ENCODE results near the gene BCL11B.

The BCL11B gene

GRCh38 chr14:99258876-99259726, 12.9 kb downstream of the BCL11B start:
- Mint-ChIP-seq H3K4me1 (peaks cover 98% of the 10 kb centered on the region), H3K27me3 (no peaks in the 10 kb centered on the region), H3K27ac (peak overlapping the region; percentile 100), H3K9me3 (no peaks in the 10 kb centered on the region), H3K4me3 (peak overlapping the region; percentile 92), H3K36me3 (peaks cover 84% of the 10 kb centered on the region)
- peak; percentile 58 for DNase-seq
- CTCF ChIA-PET = interaction anchor here (0.8 to 11.2 kb wide), 5 partner anchors 9 to 1120 kb away, joined by 3 to 140 read pairs (median 3); no protein-coding TSS in a partner anchor

- Mint-ChIP-seq H3K4me3 (peak overlapping the region; percentile 92), H3K36me3 (peaks cover 85% of the 10 kb centered on the region), H3K27ac (peak overlapping the region; percentile 100), H3K27me3 (no peaks in the 10 kb centered on the region), H3K9me3 (no peaks in the 10 kb centered on the region), H3K4me1 (peaks cover 98% of the 10 kb centered on the region)
- no peak for DNase-seq
- CTCF ChIA-PET = interaction anchor here (0.8 to 2.7 kb wide), 4 partner anchors 10 to 1534 kb away, joined by 3 to 5 read pairs (median 4); no protein-coding TSS in a partner anchor
Measured at GRCh38 chr14:99258341-99258861, 13.6 kb downstream of the BCL11B start.

- Mint-ChIP-seq H3K36me3 (peaks cover 85% of the 10 kb centered on the region), H3K4me1 (peaks cover 98% of the 10 kb centered on the region), H3K4me3 (peak overlapping the region; percentile 92), H3K27ac (peak overlapping the region; percentile 100), H3K9me3 (no peaks in the 10 kb centered on the region), H3K27me3 (no peaks in the 10 kb centered on the region)
- peak; percentile 54 for DNase-seq
- CTCF ChIA-PET = interaction anchor here (1.0 to 2.7 kb wide), 3 partner anchors 10 to 1533 kb away, joined by 3 to 5 read pairs (median 4); no protein-coding TSS in a partner anchor
Measured at GRCh38 chr14:99257673-99258221, 14.2 kb downstream of the BCL11B start.

GRCh38 chr14:99257122-99257672, 14.8 kb downstream of the BCL11B start:
- peaks cover 98% of the 10 kb centered on the region for H3K4me1 Mint-ChIP-seq
- peak overlapping the region; percentile 100 for H3K27ac Mint-ChIP-seq
- CTCF ChIA-PET = interaction anchor here (2.7 kb wide), 1 partner anchor 12 kb away, joined by 5 read pairs; no protein-coding TSS in a partner anchor
- peaks cover 84% of the 10 kb centered on the region for H3K36me3 Mint-ChIP-seq
- H3K27me3 Mint-ChIP-seq = no peaks in the 10 kb centered on the region
- peak overlapping the region; percentile 92 for H3K4me3 Mint-ChIP-seq
- H3K9me3 Mint-ChIP-seq = no peaks in the 10 kb centered on the region
- peak; percentile 20 for DNase-seq

- peak overlapping the region; percentile 100 for H3K27ac Mint-ChIP-seq
- H3K4me1 Mint-ChIP-seq = peaks cover 98% of the 10 kb centered on the region
- H3K36me3 Mint-ChIP-seq = peaks cover 86% of the 10 kb centered on the region
- H3K9me3 Mint-ChIP-seq = no peaks in the 10 kb centered on the region
- CTCF ChIA-PET = interaction anchor here (2.7 kb wide), 1 partner anchor 12 kb away, joined by 5 read pairs; no protein-coding TSS in a partner anchor
- H3K4me3 Mint-ChIP-seq = peak overlapping the region; percentile 92
- peak; percentile 24 for DNase-seq
- H3K27me3 Mint-ChIP-seq = no peaks in the 10 kb centered on the region
Measured at GRCh38 chr14:99256483-99256874, 15.5 kb downstream of the BCL11B start.

- H3K27me3 Mint-ChIP-seq = no peaks in the 10 kb centered on the region
- peak; percentile 38 for DNase-seq
- peaks cover 87% of the 10 kb centered on the region for H3K36me3 Mint-ChIP-seq
- H3K9me3 Mint-ChIP-seq = no peaks in the 10 kb centered on the region
- H3K27ac Mint-ChIP-seq = peak overlapping the region; percentile 100
- peak overlapping the region; percentile 92 for H3K4me3 Mint-ChIP-seq
- peaks cover 99% of the 10 kb centered on the region for H3K4me1 Mint-ChIP-seq
- CTCF ChIA-PET = interaction anchor here (1.5 to 2.7 kb wide), 2 partner anchors 11 kb away, joined by 5 to 7 read pairs; no protein-coding TSS in a partner anchor
Measured at GRCh38 chr14:99255621-99256482, 16.1 kb downstream of the BCL11B start.

GRCh38 chr14:99254328-99255009, 17.5 kb downstream of the BCL11B start:
- Mint-ChIP-seq H3K27me3 (no peaks in the 10 kb centered on the region), H3K4me1 (peaks cover 98% of the 10 kb centered on the region), H3K27ac (peak overlapping the region; percentile 100), H3K9me3 (no peaks in the 10 kb centered on the region), H3K4me3 (peak overlapping the region; percentile 73), H3K36me3 (peaks cover 83% of the 10 kb centered on the region)
- CTCF ChIA-PET = interaction anchor here (0.6 to 1.7 kb wide), 6 partner anchors 11 to 31 kb away, joined by 3 to 7 read pairs (median 4); no protein-coding TSS in a partner anchor
- DNase-seq = peak; percentile 22

GRCh38 chr14:99253890-99254289, 18.1 kb downstream of the BCL11B start:
- DNase-seq = peak; percentile 18
- no peaks in the 10 kb centered on the region for H3K9me3 Mint-ChIP-seq
- H3K27me3 Mint-ChIP-seq = no peaks in the 10 kb centered on the region
- peak overlapping the region; percentile 97 for H3K27ac Mint-ChIP-seq
- peak overlapping the region; percentile 73 for H3K4me3 Mint-ChIP-seq
- CTCF ChIA-PET = interaction anchor here (0.6 to 1.7 kb wide), 5 partner anchors 11 to 31 kb away, joined by 3 to 7 read pairs (median 3); no protein-coding TSS in a partner anchor
- H3K36me3 Mint-ChIP-seq = peaks cover 83% of the 10 kb centered on the region
- peaks cover 98% of the 10 kb centered on the region for H3K4me1 Mint-ChIP-seq

GRCh38 chr14:99252940-99253868, 18.8 kb downstream of the BCL11B start:
- H3K36me3 Mint-ChIP-seq = peaks cover 83% of the 10 kb centered on the region
- peak; percentile 67 for DNase-seq
- no peaks in the 10 kb centered on the region for H3K9me3 Mint-ChIP-seq
- H3K4me3 Mint-ChIP-seq = peak overlapping the region; percentile 73
- peak overlapping the region; percentile 97 for H3K27ac Mint-ChIP-seq
- no peaks in the 10 kb centered on the region for H3K27me3 Mint-ChIP-seq
- CTCF ChIA-PET = interaction anchor here (0.6 to 1.7 kb wide), 4 partner anchors 10 to 30 kb away, joined by 3 to 7 read pairs (median 4); no protein-coding TSS in a partner anchor
- peaks cover 98% of the 10 kb centered on the region for H3K4me1 Mint-ChIP-seq

- H3K27ac Mint-ChIP-seq = peak overlapping the region; percentile 97
- H3K9me3 Mint-ChIP-seq = no peaks in the 10 kb centered on the region
- peak overlapping the region; percentile 73 for H3K4me3 Mint-ChIP-seq
- CTCF ChIA-PET = no interaction called here
- peaks cover 83% of the 10 kb centered on the region for H3K36me3 Mint-ChIP-seq
- H3K27me3 Mint-ChIP-seq = no peaks in the 10 kb centered on the region
- peaks cover 98% of the 10 kb centered on the region for H3K4me1 Mint-ChIP-seq
- DNase-seq = peak; percentile 21
Measured at GRCh38 chr14:99252443-99252939, 19.5 kb downstream of the BCL11B start.

GRCh38 chr14:99251721-99252120, 20.3 kb downstream of the BCL11B start:
- Mint-ChIP-seq H3K27ac (peak overlapping the region; percentile 97), H3K4me3 (peak overlapping the region; percentile 60)

More at GRCh38 chr14:99251721-99252120, 20.3 kb downstream of the BCL11B start:
- peaks cover 82% of the 10 kb centered on the region for H3K36me3 Mint-ChIP-seq
- CTCF ChIA-PET = no interaction called here
- peaks cover 98% of the 10 kb centered on the region for H3K4me1 Mint-ChIP-seq
- DNase-seq = peak; percentile 14
- H3K27me3 Mint-ChIP-seq = no peaks in the 10 kb centered on the region
- no peaks in the 10 kb centered on the region for H3K9me3 Mint-ChIP-seq

Data from activated naive CD4-positive, alpha-beta T cell treated with anti-CD3 and anti-CD28 coated beads, Interleukin-2, amount 10 ng/mL, durations not matched to agents 7 days and 5 days (primary cell).